Measurements from ENCODE around the gene ALOXE3.

ALOXE3 gene

GRCh38 chr17:8055851-8056231 lies 62.5 kb downstream of the ALOXE3 start:
- no peak for DNase-seq (ENCODE audit: low read depth in 2 of 2, low spot score in 1 of 2)

DNA sequence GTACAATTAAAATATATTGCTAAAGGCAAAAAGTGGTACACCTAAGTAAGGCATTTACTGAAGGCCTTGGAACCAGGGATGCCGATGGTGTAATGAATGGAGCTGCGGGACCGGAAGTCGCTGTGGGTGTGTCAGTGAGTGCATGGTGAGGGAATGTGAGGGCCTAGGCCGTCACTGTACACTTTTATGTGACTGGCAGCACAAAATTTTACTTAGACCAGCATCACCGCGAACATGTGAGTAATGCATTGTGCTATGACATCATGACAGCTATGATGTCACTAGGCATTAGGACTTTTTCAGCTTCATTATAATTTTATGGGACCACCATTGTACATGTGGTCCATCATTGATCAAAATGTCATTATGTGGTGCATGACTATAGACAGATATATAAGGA lies 64.7 kb downstream of the ALOXE3 start:
- no peak for DNase-seq (ENCODE audit: low read depth in 2 of 2, low spot score in 1 of 2)

- no peak for DNase-seq (ENCODE audit: low read depth in 2 of 2, low spot score in 1 of 2)
Observed at GRCh38 chr17:8052256-8053252, 65.8 kb downstream of the ALOXE3 start.

DNA sequence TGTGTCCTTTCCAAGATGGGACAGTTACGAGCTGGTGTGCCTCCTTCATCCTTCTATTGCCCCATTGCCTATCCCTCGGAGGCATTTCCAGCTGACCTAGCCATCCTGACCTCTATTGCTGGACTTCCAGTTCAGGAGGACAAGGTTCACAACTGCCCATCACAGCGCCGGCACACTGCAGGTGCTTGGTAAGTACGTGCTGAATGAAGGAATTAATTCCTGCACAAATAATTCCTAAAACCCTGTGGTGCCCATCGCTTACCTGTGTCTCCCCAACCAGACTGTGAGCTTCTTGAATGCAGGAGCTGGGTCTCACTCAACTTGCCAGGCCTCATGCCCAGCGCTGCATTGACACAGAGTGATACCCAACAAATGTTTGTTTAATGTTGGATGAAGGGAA lies 66.5 kb downstream of the ALOXE3 start:
- no peak for DNase-seq (ENCODE audit: low read depth in 2 of 2, low spot score in 1 of 2)

DNA sequence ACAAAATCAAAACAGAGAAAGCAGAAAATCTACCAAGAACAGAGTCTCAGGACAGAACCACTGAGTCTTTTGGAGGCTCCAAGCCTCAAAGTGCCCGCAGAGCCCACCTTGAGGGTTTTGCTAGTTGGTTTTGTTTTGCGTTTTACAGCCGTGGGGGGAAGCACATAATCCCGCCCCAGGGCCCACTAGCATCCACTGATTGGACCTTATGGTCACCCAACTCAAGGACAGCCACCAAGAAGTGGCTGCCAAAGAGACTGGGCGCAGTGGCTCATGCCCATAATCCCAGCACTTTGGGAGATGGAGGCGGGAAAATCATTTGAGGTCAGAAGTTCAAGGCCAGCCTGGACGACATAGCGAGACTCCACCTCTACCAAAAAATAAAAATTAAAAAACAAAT lies 69.6 kb downstream of the ALOXE3 start:
- no peak for DNase-seq (ENCODE audit: low read depth in 2 of 2, low spot score in 1 of 2)

- no peak for DNase-seq (ENCODE audit: low read depth in 2 of 2, low spot score in 1 of 2)
Observed at GRCh38 chr17:8048236-8048635, 70.1 kb downstream of the ALOXE3 start.

DNA sequence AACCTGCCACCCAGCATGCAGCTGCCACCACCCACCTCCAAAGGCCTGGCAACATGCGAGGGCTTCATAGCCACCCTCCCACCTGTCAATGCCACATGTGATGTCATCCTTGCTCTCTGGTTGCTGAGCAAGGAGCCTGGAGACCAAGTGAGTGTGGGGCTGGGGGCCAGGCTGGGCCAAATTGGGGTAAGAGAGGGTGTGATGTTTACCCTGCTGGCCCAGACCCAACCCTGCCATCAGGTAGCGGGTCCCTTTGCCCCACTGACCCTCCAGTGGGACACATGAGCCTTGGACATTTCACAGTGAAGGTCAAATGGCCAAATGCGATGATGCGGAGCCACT lies 70.6 kb downstream of the ALOXE3 start:
- DNase-seq (ENCODE audit: low read depth in 2 of 2, low spot score in 1 of 2) = no peak

DNA sequence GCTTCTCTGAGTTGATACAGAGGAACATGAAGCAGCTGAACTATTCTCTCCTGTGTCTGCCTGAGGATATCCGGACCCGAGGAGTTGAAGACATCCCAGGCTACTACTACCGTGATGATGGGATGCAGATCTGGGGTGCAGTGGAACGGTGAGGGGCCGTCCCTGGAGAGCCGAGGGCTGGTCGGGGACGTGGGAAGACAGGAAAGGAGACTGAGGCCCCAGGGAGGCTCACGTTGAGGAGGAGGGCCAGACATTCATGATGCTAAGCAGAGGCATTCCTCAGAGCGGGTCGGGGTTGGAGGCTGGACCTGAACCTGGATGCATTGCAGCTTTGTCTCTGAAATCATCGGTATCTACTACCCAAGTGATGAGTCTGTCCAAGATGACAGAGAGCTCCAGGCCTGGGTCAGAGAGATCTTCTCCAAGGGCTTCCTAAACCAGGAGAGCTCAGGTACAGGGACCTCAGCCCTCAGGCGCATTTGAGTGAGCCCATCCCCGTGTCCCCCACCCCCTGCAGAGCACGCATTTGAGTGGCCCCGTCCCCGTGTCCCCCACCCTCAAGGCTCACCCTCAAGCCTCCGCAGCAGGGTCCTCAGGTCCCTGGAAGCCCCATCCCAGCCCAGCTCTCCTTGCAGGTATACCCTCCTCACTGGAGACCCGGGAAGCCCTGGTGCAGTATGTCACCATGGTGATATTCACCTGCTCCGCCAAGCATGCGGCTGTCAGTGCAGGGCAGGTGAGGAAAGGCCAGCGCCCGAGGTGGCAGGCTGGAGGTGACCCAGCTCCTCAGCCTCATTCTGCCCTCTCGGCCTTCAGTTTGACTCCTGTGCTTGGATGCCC lies 71.2 kb downstream of the ALOXE3 start:
- DNase-seq (ENCODE audit: low read depth in 2 of 2, low spot score in 1 of 2) = no peak

GRCh38 chr17:8046306-8046928 lies 71.9 kb downstream of the ALOXE3 start:
- DNase-seq (ENCODE audit: low read depth in 2 of 2, low spot score in 1 of 2) = no peak

All from stimulated activated CD8-positive, alpha-beta memory T cell treated with anti-CD3 and anti-CD28 coated beads, Interleukin-4, amount 100 ng/mL, for 4 hours (primary cell).